Hippocampal formation (tissue), 2 donors: Measurements from ENCODE around the gene CATSPERZ.

ENCODE experiments used
- DNase-seq, 2 donors: peaks; one replicate each; lab custom pipeline; 2025; lab: John Stamatoyannopoulos, UW

Gene CATSPERZ, protein sequence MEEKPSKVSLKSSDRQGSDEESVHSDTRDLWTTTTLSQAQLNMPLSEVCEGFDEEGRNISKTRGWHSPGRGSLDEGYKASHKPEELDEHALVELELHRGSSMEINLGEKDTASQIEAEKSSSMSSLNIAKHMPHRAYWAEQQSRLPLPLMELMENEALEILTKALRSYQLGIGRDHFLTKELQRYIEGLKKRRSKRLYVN

GRCh38 chr11:64299847-64300648, at the start of gene CATSPERZ:
TSS of gene CATSPERZ (plus strand) at chr11:64300358. CDS start at chr11:64300411, 53 bp downstream.
- DNase-seq = no peak

GRCh38 chr11:64250415-64251015, 49.6 kb upstream of the CATSPERZ start:
- no peak for DNase-seq

DNA sequence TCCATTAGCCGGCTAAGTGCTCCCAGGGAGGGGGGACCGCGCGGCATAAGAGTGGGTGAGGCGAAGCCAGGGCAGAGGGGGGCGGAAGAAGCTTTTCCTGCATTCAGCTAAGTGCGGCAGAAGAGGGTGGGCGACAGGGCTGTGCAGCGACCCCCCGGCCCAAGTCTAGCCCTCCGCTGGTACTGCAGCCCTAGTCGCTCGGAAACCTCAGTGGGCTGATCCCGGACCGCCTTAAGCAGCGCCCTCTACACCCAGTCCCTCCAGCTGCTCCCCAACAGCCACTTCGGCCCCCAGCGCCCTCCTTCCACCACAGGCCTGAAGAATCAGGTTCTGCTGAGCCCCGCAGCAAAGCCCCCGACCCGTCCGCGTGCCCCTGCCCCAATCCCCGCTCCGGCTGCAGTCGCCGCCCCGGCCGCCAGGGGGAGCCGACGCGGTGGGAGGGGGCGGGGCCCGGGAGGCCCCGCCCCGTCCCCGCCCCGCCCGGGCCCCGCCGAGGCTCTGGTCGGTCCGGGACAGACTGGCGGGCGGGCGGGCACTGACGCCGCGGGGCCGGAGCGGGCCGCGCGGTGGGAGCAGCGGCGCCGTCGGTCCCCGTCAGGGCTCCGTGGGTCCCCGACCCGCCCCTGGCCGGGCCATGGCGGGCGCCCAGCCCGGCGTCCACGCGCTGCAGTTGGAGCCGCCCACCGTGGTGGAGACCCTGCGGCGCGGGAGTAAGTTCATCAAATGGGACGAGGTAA, 49.0 kb upstream of the CATSPERZ start, which contains the start of gene PLCB3:
Gene PLCB3 (plus strand): TSS at position 515 of the 737 bp plus-strand sequence. CDS start 120 bp downstream, at position 635.
- peak in 1 of 2 donors; percentile 50 for DNase-seq

DNA sequence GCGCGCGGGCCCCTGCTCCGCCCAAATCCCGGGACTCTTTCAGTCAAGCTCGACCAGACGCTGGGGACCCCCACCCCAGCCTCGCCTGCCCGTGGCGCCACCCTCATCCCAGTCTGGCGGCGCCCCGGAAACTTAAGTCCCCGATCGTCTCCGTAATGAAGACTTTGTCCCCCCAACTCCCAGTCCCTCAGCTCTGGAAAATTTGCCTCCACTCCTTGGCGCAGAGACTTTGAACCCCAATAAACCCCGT, 48.5 kb upstream of the CATSPERZ start:
- DNase-seq = no peak

- DNase-seq = no peak
These were observed 47.9 kb upstream of the CATSPERZ start for GRCh38 chr11:64252003-64252872.

DNA sequence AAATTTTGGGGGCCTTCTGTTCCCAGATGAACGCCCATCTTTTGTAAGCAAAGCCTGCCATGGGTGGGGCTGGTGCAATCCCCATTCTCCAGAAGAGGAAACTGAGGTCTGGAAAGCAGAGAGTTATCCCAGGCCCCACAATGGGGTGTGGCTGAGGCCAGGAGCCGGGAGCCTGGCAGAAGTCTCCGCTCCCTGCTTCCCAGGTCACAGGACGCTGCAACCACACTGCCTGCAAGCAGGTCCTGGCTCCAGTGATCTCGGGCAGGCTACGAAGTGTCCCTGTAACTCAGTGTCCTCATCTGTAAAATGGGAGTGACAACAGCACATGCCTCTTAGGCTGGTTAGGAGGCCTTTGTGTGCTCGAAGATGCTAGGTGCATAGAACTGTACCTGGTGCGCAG, 47.1 kb upstream of the CATSPERZ start:
- no peak for DNase-seq

DNA sequence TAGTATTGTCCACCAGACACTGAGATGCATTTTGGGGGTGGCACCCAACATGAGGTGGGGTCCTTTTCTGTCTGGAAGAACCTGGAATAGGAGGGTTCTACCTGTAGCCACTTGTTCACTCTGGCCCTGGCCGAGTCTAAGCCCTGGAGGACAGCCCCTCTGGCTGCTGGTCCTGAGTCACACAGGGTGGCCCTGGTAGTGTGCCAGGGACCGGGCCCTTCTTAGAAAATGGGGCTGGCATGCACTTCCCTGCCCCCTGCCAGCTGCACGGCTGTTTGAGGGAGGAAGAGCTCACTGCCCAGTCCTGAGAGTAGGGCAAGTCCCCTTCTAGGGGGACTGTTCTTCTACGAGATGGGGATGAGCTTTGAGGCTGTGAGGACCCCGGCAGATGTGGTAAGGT, 46.7 kb upstream of the CATSPERZ start:
- peak; percentile 29 to 30 for DNase-seq

DNA sequence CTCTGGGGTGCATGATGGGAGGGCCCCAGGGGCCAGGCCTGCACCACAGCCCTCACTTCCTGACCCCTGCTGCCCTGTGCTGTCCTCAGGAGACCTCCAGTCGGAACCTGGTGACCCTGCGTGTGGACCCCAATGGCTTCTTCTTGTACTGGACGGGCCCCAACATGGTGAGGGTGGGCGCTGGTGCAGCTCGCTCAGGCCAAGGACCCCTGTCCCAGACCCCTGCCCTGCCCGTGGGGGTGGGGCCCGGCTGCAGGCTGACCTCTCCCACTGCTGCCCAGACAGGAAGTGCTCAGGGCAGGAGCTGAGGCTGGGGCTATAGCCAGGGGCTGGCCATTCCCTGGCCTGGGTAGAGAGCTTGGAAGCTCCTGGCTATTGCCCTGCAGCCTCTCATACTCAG, 45.8 kb upstream of the CATSPERZ start:
- DNase-seq = no peak

- DNase-seq = no peak
These were observed 44.7 kb upstream of the CATSPERZ start for GRCh38 chr11:64255135-64256128.

DNA sequence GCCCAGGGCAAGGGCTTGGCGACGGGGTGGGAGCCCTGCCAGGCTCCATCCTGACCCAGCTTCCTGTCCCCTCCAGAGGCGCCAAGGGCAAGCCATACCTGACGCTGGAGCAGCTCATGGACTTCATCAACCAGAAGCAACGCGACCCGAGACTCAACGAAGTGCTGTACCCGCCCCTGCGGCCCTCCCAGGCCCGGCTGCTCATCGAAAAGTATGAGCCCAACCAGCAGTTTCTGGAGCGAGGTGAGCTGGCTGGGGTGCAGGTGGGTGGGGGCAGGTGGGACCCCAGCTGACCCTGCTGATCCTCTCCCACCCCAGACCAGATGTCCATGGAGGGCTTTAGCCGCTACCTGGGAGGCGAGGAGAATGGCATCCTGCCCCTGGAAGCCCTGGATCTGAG, 43.9 kb upstream of the CATSPERZ start:
- DNase-seq = no peak

GRCh38 chr11:64258356-64258755, 41.8 kb upstream of the CATSPERZ start:
- DNase-seq = no peak

DNA sequence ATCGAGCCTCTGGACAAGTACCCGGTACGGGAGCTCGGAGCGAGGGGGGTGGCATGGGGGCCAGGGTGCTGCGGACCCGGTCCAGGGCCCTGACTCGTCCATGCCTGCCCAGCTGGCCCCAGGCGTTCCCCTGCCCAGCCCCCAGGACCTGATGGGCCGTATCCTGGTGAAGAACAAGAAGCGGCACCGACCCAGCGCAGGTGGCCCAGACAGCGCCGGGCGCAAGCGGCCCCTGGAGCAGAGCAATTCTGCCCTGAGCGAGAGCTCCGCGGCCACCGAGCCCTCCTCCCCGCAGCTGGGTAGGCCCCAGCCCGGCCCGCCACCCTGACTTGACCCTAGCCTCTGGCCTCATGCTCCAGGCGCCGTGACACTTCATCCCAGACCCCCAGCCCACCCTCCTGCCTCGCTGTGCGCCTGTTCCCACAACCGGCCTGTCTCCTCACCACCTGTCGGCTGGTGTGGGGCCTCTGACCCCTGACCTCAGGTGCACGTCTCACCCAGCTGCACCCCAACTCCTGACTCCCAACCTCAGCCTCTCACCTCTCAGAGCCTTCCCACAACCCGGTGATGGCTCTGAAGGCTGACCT, 41.1 kb upstream of the CATSPERZ start:
- DNase-seq = no peak

GRCh38 chr11:64259533-64260067, 40.6 kb upstream of the CATSPERZ start:
- DNase-seq = no peak

- DNase-seq = no peak
These were observed 39.9 kb upstream of the CATSPERZ start for GRCh38 chr11:64260147-64260708.

DNA sequence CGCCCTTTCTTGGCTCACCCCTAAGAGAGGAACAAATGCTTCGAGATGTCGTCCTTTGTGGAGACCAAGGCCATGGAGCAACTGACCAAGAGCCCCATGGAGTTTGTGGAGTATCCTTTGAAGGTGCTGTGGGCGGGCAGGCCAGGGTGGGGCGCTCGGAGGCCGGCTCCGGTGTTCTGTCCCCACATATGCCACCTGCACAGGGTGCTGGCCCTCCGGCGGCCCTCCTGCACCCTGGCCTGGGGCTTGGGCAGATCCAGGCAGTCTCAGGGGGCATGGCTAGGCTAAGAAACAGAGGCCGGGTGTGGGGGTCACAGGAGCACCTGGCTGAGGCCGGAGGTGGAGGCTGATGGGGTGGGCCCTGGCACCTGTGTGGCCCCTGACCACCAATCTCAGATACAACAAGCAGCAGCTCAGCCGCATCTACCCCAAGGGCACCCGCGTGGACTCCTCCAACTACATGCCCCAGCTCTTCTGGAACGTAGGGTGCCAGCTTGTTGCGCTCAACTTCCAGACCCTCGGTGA, 38.5 kb upstream of the CATSPERZ start:
- DNase-seq = no peak

DNA sequence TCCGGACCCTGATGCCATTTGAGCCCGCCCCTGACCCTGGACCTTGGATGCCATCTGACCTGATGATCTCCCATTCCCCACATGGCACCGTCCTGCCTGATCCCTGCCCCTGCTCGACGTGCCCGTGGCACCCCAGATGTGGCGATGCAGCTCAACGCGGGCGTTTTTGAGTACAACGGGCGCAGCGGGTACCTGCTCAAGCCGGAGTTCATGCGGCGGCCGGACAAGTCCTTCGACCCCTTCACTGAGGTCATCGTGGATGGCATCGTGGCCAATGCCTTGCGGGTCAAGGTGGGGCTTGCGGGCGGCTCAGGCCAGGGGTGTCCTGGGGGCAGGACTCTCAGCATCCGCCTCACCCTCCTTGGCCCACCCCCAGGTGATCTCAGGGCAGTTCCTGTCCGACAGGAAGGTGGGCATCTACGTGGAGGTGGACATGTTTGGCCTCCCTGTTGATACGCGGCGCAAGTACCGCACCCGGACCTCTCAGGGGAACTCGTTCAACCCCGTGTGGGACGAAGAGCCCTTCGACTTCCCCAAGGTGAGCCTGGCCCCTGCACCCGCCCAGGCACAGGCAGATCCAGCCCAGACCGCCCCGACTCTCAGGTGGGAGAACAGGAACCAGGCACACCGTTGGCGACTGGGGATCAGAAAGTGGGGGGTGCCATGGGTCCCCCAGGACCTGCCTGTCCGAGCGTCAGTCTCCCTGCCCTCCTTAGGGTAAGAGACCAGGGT, 37.7 kb upstream of the CATSPERZ start:
- no peak for DNase-seq

DNA sequence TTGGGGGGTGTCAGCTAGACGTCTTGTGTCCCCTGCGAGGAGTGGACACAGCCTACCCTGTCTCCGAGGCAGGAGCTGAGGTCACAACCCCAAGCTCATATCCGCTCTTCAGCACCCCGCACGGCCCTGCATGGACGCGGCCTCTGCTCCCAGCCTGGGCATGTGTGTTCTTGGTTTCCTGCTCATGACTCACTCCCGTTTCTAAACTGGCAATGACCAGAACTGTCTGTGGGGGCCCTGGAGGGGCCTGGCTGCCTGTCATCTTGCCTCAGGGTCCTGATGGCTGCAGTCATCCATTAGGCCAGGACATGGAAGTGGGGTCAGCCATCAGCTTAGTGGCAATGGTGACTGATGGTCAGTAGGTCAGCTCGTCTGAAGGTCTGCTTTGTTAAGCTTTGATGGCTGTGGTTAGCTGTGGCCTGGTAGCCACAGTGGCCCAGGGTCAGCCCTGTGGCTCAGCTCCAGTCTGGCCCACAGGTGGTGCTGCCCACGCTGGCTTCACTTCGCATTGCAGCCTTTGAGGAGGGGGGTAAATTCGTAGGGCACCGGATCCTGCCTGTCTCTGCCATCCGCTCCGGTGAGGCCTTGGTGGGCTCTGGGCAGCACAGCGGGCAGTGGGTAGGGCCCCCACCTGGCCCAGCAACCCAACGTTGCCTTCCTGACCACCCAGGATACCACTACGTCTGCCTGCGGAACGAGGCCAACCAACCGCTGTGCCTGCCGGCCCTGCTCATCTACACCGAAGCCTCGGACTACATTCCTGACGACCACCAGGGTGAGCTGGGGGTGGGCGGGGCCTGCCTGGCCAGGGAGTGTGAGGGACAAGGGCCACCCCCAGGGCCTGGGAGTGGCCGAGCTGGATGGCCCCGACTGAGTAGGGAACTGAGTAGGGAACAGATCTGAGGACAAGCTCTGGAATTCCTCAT, 36.9 kb upstream of the CATSPERZ start:
- no peak for DNase-seq
